Measurements from ENCODE around the gene SCN2B.

The SCN2B gene

GRCh38 chr11:118126082-118126838, 50.2 kb downstream of the SCN2B start:
- no peak overlapping the region for H3K4me3 ChIP-seq (ENCODE audit: low read length, poor library complexity, severe bottlenecking)

GRCh38 chr11:118124929-118125535, 51.4 kb downstream of the SCN2B start:
- no peaks in the 10 kb centered on the region for H3K9me2 ChIP-seq (replicated peaks; ENCODE audit: low read depth, low read length)
- H3K9ac ChIP-seq (ENCODE audit: low read depth, low read length, poor library complexity, severe bottlenecking): no peak overlapping the region
- no peaks in the 10 kb centered on the region for H3K4me1 ChIP-seq (ENCODE audit: insufficient read depth, low read length, poor library complexity, severe bottlenecking)
- no peak overlapping the region for H3K4me2 ChIP-seq (ENCODE audit: low read depth, low read length, poor library complexity, severe bottlenecking)
- H3K27me3 ChIP-seq (ENCODE audit: insufficient read depth, low read length, poor library complexity, severe bottlenecking): no peaks in the 10 kb centered on the region
- no peaks in the 10 kb centered on the region for H4K20me1 ChIP-seq (ENCODE audit: insufficient read depth, low read length, poor library complexity, severe bottlenecking)
- peaks cover 4% of the 10 kb centered on the region; the same call in 1 of the 2 replicates for H3K9me3 ChIP-seq (ENCODE audit: insufficient read depth, low read depth, low read length)
- no peaks in the 10 kb centered on the region for H3F3A ChIP-seq (ENCODE audit: low read depth)
- no peak overlapping the region for H2AFZ ChIP-seq (ENCODE audit: low read length)
- H3K79me2 ChIP-seq (ENCODE audit: insufficient read depth, low read length): no peaks in the 10 kb centered on the region
- no peak overlapping the region for H3K4me3 ChIP-seq (ENCODE audit: low read length, poor library complexity, severe bottlenecking)
- TF ChIP-seq EZH2phosphoT487 (IDR thresholded peaks at IDR 0.05; ENCODE audit: borderline replicate concordance) (no peak), CTCF (conservative IDR thresholded peaks at IDR 0.05; ENCODE audit: low read length) (no peak)
- H3K36me3 ChIP-seq (ENCODE audit: insufficient read depth, low read length): no peaks in the 10 kb centered on the region

More at GRCh38 chr11:118126082-118126838, 50.2 kb downstream of the SCN2B start:
- peak overlapping the region; percentile 76 for H2AFZ ChIP-seq (ENCODE audit: low read length)
- no peaks in the 10 kb centered on the region for H3K9me3 ChIP-seq (ENCODE audit: insufficient read depth, low read depth, low read length)
- H3K9me2 ChIP-seq (replicated peaks; ENCODE audit: low read depth, low read length): no peaks in the 10 kb centered on the region
- H3K36me3 ChIP-seq (ENCODE audit: insufficient read depth, low read length): no peaks in the 10 kb centered on the region
- H3F3A ChIP-seq (ENCODE audit: low read depth): no peaks in the 10 kb centered on the region
- H3K4me1 ChIP-seq (ENCODE audit: insufficient read depth, low read length, poor library complexity, severe bottlenecking): no peaks in the 10 kb centered on the region
- no peak for TF ChIP-seq EZH2phosphoT487 (IDR thresholded peaks at IDR 0.05; ENCODE audit: borderline replicate concordance)
- TF ChIP-seq CTCF (conservative IDR thresholded peaks at IDR 0.05; ENCODE audit: low read length): no peak
- no peaks in the 10 kb centered on the region for H4K20me1 ChIP-seq (ENCODE audit: insufficient read depth, low read length, poor library complexity, severe bottlenecking)
- no peaks in the 10 kb centered on the region for H3K79me2 ChIP-seq (ENCODE audit: insufficient read depth, low read length)
- H3K27me3 ChIP-seq (ENCODE audit: insufficient read depth, low read length, poor library complexity, severe bottlenecking): no peaks in the 10 kb centered on the region
- H3K4me2 ChIP-seq (ENCODE audit: low read depth, low read length, poor library complexity, severe bottlenecking): no peak overlapping the region
- no peak overlapping the region for H3K9ac ChIP-seq (ENCODE audit: low read depth, low read length, poor library complexity, severe bottlenecking)

GRCh38 chr11:118120793-118121192, 55.6 kb downstream of the SCN2B start:
- H3K27me3 ChIP-seq (ENCODE audit: insufficient read depth, low read length, poor library complexity, severe bottlenecking): no peaks in the 10 kb centered on the region
- TF ChIP-seq EZH2phosphoT487 (IDR thresholded peaks at IDR 0.05; ENCODE audit: borderline replicate concordance) (no peak), CTCF (conservative IDR thresholded peaks at IDR 0.05; ENCODE audit: low read length) (no peak)
- no peak overlapping the region for H3K4me3 ChIP-seq (ENCODE audit: low read length, poor library complexity, severe bottlenecking)
- H3K9me3 ChIP-seq (ENCODE audit: insufficient read depth, low read depth, low read length): peaks cover 4% of the 10 kb centered on the region; the same call in 1 of the 2 replicates
- H4K20me1 ChIP-seq (ENCODE audit: insufficient read depth, low read length, poor library complexity, severe bottlenecking): no peaks in the 10 kb centered on the region
- peaks cover 4% of the 10 kb centered on the region for H3K4me1 ChIP-seq (ENCODE audit: insufficient read depth, low read length, poor library complexity, severe bottlenecking)
- H3K4me2 ChIP-seq (ENCODE audit: low read depth, low read length, poor library complexity, severe bottlenecking): no peak overlapping the region
- no peaks in the 10 kb centered on the region for H3F3A ChIP-seq (ENCODE audit: low read depth)
- no peaks in the 10 kb centered on the region for H3K9me2 ChIP-seq (replicated peaks; ENCODE audit: low read depth, low read length)
- H3K79me2 ChIP-seq (ENCODE audit: insufficient read depth, low read length): no peaks in the 10 kb centered on the region
- H3K9ac ChIP-seq (ENCODE audit: low read depth, low read length, poor library complexity, severe bottlenecking): no peak overlapping the region
- no peak overlapping the region for H2AFZ ChIP-seq (ENCODE audit: low read length)
- no peaks in the 10 kb centered on the region for H3K36me3 ChIP-seq (ENCODE audit: insufficient read depth, low read length)

Data from Loucy (cell line).